Islet of Langerhans (tissue), 1 donor: ENCODE data around the gene TMEM170B.

Source experiments
- FAIRE-seq: peaks from one replicate; lab custom pipeline; 2011; peaks lifted over from hg19 to GRCh38; lab: Jason Lieb, UNC

TMEM170B gene

GRCh38 chr6:11537229-11538051, at the start of gene TMEM170B:
TSS of gene TMEM170B (plus strand) at chr6:11537749. CDS start at chr6:11538278, 529 bp downstream.
- no peak for FAIRE-seq

- no peak for FAIRE-seq
Measured at GRCh38 chr6:11490996-11491395, 46.6 kb upstream of the TMEM170B start.

GRCh38 chr6:11491596-11492463, 45.7 kb upstream of the TMEM170B start:
- no peak for FAIRE-seq

- FAIRE-seq = no peak
Measured at GRCh38 chr6:11492464-11493290, 44.9 kb upstream of the TMEM170B start.

GRCh38 chr6:11493974-11494373, 43.6 kb upstream of the TMEM170B start:
- FAIRE-seq = no peak

GRCh38 chr6:11494786-11495564, 42.6 kb upstream of the TMEM170B start:
- no peak for FAIRE-seq

GRCh38 chr6:11495565-11496145, 41.9 kb upstream of the TMEM170B start:
- no peak for FAIRE-seq

- FAIRE-seq = peak; percentile 92
Measured at GRCh38 chr6:11496152-11497060, 41.1 kb upstream of the TMEM170B start.

- no peak for FAIRE-seq
Measured at GRCh38 chr6:11497107-11497506, 40.4 kb upstream of the TMEM170B start.

GRCh38 chr6:11497881-11498280, 39.7 kb upstream of the TMEM170B start:
- FAIRE-seq = no peak

- FAIRE-seq = no peak
Measured at GRCh38 chr6:11500008-11500407, 37.5 kb upstream of the TMEM170B start.

GRCh38 chr6:11509471-11509870, 28.1 kb upstream of the TMEM170B start:
- no peak for FAIRE-seq

GRCh38 chr6:11514672-11515071, 22.9 kb upstream of the TMEM170B start:
- no peak for FAIRE-seq

- no peak for FAIRE-seq
Measured at GRCh38 chr6:11515763-11516162, 21.8 kb upstream of the TMEM170B start.

GRCh38 chr6:11522812-11523605, 14.5 kb upstream of the TMEM170B start:
- no peak for FAIRE-seq

- no peak for FAIRE-seq
Measured at GRCh38 chr6:11525468-11526155, 11.9 kb upstream of the TMEM170B start.

- no peak for FAIRE-seq
Measured at GRCh38 chr6:11526156-11526505, 11.4 kb upstream of the TMEM170B start.

GRCh38 chr6:11527274-11527870, 10.2 kb upstream of the TMEM170B start:
- FAIRE-seq = no peak
